Lung microvascular endothelial cell (primary cell): ENCODE data around the gene DNAAF8. TPM values are rescaled to one million over a fixed set of nuclear protein-coding genes. Genes with fewer than 3 reads are reported as not detected.
"Not testable (repeated sequence)": the region's sequence is repeated elsewhere in the genome, so short reads cannot be mapped to it uniquely, and the experiment has no call there.

Source experiments
- DNase-seq, 2 donors: peaks; one replicate each; pipeline versions ENCODE4 v3.0.0 to v3.0.0-alpha.2; 2010; ENCODE audit warnings: low read depth in 2 of 2
- total RNA-seq: library from RNA; depleted of rRNA; stranded (reverse); fragments of >200 nt; gene quantifications from 2 replicates; pipeline ENCODE4 v1.2.1, GENCODE V29; 2014

DNAAF8 gene
- total RNA-seq, 1 donor from 2014 or later, result 0.40 TPM

DNA sequence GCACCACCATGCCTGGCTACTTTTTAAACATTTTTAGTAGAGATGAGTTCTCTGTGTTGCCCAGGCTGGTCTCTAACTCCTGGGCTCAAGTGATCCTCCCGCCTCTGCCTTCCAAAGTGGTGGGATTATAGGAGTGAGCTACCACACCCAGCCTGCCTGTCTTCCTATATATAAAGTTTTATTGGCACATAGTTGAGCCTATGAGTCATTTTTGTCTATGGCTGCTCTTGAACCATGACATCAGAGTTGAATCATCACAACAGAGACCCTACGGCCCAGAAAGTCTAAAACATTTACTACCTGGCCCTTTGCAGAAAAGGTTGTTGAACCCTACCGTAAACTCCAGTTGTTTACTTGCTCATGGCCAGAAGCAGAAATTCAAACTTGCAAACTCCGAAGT, 45.9 kb downstream of the DNAAF8 start:
- no peak for DNase-seq

DNA sequence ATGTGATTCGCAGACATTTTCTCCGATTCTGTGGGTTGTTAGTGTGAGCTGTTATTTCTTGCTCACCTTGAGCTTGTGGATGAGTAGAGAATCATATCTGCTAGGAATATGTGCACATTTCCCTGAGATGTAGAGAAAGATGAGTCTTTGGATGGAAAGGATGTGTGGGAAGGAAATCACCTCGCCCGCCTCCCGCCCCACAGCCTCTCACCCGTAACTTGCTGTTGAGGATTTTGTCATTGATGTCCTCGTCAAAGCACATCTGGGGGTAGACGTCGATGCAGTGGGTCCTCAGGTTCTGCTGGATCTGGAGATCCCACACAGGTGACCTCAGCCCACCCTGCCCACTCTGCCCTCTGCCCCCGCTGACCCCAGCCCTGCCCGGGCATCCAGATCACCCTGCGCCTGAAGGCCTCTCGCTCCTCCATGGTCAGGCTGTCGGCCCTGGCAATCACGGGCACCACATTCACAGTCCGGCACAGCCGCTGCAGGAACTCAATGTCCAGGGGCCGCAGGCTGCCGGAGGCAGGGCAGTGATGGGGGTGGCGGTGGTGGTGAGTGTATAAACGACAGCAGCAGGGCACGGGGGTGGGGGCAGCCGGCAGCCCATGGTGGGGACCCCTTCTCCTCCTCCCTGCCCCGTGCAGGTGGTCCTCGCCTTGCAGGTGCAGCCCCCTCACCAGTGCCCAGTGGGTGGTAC, 49.1 kb downstream of the DNAAF8 start:
- no peak for DNase-seq

DNA sequence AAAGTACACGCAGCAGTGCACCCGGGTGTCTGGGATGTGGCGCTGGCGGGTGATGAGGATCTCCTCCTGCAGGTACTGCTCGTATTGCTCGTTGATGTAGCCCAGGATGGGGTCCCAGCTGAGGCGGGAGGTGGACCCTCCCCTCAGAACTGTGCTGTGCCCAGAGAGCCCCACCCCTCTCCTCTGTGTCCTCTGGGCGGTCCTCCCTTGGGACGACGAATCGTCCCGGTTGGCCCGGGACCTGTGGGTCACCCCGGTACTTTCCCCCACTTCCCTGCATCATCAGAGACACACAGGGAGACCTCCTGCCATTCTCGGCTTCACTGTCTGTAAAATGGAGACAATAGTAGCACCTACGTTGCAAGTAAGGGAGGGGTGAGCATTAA, 49.6 kb downstream of the DNAAF8 start:
- DNase-seq, result no peak

DNA sequence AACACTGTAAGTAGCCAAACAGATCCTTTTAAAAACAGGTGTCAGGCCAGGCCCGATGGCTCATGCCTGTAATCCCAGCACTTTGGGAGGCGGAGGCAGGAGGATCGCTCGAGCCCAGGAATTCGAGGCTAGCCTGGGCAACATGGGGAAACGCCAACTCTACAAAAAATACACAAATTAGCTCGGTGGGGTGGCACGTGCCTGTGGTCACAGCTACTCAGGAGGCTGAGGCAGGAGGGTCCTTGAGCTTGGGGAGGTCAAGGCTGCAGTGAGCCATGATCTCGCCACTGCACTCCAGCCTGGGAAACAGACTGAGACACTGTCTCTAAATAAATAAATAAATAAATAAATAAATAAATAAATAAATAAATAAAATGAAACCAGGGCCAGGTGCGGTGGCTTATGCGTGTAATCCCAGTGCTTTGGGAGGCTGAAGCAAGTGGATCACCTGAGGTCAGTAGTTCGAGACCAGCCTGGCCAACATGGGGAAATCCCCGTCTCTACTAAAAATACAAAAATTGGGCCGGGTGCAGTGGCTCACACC, 50.2 kb downstream of the DNAAF8 start:
- not testable (repeated sequence) for DNase-seq

DNA sequence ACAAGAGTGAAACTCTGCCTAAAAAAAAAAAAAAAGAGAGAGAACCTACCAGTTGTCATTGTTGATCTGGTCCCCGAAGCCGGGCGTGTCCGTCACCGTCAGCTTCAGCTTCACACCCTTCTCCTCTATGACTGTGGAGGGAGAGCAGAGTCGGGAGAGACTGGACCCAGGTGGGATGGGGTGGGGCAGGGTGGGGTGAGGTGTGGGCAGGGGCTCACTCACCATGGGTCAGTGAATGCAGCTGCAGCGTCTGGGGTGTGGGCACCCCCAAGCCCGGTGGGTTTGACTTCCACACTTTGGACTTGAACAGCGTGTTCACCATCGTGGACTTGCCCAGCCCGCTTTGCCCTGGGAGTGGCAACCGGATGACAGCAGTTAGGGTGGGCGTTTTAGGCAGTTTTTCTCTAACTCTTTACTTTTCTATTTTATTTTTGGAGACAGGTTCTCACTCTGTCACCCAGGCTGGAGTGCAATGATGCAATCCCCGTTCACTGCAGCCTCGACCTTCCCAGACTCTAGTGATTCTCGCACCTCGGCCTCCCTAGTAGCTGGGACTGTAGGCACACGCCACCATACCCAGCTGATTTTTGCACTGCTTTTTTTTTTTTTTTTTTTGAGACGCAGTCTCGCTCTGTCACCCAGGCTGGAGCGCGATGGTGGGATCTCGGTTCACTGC, 51.6 kb downstream of the DNAAF8 start:
- DNase-seq, result no peak

DNA sequence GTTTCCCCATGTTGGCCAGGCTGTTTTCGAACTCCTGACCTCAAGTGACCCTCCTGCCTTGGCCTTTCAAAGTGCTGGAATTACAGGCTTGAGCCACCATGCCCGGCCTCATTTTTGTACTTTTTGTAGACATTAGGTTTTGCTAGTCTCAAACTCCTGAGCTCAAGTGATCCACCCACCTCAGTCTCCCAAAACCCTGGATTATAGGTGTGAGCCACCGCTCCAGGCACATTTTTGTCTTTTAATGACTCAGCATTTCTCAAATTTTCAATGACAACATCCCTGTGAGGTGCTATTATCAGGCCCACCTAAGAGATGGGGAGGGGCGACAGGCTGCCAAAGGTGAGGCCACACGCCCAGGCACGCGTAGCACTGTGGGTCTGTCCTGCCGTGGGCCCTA, 52.7 kb downstream of the DNAAF8 start:
- no peak for DNase-seq

DNA sequence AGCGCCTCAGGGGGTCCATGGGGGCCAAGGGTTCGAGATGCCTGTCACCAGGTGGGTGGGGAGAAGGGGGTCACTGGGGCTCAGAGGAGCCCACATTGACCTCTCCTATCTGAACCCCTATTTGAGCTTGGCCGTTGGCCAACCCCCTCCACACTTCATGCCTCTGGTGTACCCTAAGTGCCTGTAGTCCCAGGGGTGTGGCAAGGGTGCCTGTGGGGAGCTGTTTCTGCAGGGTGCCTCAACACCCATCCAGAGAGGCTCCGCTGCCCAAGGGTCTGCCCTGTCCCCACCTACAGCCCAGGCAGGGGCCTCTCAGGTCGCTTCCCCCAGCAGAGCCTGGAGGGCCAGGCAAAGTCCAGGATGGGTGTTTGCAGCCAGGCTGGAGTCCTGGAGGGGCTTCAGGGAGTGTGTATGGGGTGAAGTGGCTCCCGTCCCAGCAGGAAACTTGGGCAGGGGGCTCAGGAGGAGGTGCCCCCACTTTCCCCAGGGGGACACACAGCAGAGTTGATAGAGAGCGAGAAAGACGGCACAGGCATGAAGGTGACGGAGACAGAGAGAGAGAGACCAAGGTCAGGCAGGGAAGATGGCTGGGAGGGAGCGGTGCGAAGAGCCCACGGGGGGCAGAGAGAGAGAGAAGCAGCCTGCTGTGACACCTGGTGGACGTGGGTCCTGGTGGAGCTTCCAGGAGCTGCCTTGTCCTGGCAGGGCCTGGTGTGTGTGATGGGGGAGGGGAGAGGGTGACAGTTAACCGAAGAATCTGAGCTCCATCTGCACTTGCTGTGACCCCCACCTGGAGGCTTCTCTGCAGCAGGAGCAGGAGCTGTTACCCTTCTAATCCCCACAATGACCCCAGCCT, 53.5 kb downstream of the DNAAF8 start, which contains the start of gene SEPTIN12:
SEPTIN12 (minus strand) TSS at position 719 of the 856 bp plus-strand sequence; CDS start at position 19, 700 bp downstream.
- DNase-seq, result no peak

DNA sequence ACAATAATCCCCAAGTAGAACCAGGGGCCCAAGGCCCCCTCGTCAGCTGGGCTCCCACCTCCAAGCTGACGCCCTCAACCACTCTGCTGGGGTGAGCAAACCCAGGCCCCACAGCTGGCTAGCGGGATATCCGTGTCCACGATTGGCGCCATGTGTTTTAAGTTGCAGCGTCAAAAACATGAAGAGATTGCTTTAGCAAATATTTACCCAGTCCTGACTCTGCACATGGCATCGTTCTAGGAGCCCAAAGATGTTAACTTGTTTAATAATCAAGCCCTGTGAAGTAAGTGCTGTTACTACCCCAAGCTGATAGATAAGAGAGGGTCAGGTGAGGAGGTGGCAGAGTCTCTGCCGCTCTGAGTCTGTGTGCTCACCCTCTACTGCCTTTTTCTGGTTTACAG, 54.2 kb downstream of the DNAAF8 start:
- no peak for DNase-seq

DNA sequence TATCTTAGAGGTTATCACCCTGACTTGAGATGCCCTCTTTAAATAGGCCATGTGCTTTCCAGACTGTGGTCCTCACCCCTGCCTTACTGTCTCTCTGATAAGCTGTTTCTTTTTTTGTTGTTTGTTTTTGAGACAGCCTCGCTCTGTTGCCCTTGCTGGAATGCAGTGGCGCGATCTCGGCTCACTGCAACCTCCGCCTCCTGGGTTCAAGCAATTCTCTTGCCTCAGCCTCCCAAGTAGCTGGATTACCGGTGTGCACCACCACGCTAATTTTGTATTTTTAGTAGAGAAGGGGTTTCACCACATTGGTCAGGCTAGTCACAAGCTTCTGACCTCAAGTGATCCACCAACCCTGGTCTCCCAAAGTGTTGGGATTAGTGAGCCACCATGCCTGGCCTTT, 54.6 kb downstream of the DNAAF8 start:
- DNase-seq, result no peak

DNA sequence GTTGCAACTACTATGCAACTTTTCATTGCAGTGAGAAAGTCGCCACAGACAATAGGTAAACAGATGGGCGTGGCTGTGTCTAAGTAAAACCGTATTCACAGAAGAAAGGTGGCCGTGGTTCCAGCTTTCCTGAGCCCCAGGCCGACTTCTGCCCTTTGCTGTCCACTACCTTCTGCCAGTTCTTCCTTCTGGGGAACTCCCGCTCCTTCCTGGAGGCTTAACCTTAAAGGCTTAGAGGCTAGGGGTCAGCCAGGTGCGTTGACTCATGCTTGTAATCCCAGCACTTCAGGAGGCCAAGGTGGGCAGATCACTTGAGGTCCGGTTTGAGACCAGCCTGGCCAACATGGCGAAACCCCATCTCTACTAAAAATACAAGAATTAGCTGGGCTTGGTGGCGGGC, 55.9 kb downstream of the DNAAF8 start:
- DNase-seq, result no peak

DNA sequence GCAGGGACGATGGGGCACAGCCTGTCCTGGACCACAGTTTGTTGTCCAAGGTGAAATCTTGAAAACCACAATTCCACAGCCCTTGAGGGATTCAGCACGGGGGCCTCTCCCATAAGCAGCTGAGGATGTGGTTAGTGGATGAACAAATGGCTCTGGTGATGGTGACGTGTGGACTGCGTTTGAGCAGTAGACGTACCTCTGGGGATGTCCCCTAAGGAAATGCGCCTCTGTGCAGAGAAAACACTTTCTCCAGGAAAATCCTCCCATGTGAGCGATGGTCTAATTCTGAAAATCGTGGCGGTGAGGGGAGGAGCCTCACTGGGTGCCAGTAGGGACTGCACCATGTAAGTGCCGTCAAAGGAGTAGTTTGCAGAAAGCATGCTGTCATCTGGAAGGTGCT, 56.5 kb downstream of the DNAAF8 start:
- DNase-seq, result no peak

DNA sequence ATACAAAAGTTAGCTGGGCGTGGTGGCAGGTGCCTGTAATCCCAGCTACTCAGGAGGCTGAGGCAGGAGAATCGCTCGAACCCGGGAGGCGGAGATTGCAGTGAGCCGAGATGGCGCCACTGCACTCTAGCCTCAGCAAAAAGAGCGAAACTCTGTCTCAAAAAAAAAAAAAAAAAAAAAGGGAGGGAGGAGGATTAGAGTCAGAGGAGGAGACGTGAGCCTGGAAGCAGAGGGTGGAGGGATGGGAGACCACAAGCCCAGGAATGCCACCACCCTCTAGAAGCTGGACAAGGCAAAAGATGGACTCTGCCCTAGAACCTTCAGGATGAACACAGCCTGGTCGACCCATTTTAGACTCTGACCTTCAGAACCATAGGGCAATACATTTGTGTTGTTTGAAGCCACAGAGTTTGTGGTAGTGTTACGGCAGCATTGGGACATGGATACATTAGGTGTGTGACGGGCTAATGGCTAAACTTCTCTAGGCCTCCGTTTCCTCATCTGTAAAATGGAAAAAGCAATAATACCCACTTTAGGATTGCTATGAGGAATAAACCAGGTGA, 58.7 kb downstream of the DNAAF8 start:
- DNase-seq, result no peak

DNA sequence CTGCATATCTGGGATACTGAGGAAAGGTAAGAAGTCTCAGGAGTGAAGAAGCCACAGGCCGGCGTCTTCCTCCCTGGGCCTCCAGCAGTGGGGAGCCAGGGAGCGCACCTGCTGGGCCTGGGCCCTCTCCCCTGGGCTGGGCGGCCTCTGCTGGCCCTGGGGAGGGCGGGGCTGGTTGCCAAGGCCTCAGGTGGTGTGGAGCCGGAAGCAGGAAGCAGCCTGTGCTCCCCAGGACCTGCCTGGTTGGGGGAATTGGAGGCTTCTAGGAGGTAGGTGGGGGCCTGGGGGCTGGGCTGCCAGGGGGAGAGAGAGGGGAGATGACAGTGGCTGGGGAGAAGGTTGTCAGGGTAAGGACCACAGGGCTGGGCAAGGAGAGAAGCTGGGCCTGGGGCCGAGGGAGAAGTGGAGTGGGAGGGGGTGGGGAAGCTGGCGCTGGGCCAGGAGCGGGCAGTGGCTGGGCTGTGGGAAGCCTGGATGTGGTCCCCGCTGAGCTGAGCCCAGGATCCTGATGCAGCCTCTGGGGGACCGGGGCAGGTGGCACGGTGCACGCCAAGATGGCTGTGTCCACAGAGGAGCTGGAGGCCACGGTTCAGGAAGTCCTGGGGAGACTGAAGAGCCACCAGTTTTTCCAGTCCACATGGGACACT, 61.0 kb downstream of the DNAAF8 start, which contains the start of gene SMIM22:
SMIM22 (plus strand) TSS at position 189 of the 647 bp plus-strand sequence; CDS start at position 555, 366 bp downstream.
- no peak for DNase-seq

DNA sequence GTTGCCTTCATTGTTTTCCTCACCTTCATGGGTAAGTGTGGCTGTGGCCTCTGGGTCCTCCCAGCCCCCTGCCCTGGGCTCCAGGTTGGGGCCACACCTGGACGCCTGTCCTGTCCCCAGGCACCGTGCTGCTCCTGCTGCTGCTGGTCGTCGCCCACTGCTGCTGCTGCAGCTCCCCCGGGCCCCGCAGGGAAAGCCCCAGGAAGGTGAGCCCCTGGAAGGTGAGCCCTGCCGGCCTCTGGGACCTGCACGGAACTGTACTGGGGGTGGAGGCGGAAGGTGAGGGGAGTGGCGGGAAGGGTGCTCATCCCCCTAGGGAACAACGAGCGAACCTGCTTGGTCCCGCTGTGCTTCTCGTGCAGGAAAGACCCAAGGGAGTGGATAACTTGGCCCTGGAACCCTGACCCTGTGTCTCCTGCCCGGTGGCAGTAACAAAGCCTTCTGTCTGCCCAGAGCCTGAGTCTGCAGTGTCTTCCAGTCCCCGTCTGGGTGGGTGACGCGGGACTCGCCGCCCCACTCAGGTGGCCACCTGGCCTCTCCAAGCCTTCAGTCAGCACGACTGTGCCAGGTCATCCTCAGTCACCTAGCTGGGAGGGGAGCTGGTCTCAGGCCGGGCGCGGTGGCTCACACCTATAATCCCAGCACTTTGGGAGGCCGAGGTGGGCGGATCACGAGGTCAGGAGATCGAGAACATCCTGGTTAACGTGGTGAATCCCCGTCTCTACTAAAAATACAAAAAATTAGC, 61.7 kb downstream of the DNAAF8 start:
- DNase-seq, result no peak

DNA sequence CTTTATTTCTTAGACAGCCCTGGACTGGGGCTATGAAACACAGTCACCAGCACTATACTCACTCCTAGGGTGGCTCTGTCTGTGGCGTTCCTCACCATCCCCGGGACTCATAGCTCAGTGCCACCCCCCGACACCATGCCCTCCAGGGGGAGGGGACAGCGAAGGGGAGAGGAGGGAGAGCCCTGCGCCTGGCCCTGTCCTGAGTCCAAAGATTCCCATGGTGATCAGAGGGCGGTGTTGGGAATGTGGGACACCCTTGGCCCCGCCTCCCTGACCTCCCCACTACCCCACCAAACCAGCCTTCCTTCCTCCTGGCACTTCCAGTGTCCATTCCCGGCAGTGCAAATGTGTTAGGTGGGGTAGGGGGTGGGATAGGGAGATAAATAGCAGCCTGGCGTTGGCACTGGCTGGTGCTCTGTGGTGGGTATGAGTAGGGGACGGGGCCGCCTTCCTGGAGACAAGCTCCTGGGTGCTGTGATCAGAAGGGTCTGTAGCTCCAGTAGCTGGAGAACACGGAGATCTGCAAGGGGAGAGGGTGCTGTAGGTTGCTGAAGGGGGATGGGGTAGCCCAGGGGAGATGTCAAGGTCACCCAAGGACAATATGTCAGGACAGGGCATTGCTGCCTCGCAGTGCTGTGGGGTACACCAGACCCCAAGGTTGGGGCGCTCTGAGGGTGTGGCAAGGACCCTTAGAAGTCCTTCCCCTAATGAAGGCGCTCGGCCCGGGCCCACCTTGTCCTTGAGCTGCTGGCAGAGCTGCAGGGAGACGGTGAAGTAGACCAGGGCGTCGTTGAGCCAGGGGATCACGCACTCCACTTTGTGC, 62.9 kb downstream of the DNAAF8 start:
- DNase-seq, result no peak

DNA sequence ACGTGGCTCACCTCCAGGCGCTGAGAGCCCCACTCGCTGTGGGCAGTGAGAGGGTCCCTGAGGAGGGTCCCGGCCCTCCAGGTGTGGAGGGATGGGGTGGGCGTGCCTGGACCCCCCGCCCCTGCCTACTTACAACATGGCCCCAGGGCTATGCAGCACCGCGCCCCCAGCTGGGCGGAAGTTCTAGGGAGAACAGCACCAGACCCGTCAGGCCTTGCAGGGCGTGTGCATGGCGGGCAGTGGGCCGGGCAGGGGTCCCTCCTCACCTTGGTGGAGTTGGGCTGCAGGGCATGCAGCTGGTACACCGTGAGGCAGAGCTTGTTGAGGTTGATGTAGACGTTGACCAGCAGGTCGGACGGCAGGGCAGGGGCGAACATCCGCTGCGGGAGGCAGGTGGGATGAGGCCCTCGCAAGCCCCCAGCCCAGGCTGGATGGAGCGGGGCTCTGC, 63.5 kb downstream of the DNAAF8 start:
- DNase-seq, result no peak

DNA sequence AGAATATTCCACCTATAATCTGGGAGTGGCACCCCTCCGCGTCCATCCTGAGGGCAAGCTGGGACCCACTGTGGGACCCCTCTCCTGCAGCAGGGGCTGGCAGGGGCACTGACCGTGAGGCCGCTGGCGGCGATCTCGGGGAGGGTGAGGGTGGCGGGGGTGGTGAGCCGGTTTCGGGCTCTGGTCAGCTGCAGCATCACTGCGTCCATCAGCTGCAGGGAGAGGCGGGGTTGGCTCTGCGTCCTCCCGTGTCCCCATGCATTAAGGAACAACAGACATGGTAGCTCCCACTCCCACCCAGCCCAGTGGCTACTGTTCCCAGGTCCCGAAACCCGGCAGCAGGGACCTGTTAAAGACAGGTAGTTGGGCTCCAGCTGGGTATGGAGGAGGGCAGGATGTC, 64.1 kb downstream of the DNAAF8 start:
- DNase-seq, result no peak
